Raji (cell line): Measurements from ENCODE around the gene NPW.

Experiments
- POLR2A ChIP-seq: IDR thresholded peaks from 2 replicates; pipeline ENCODE4 v1.6.1; 2011; ENCODE audit warnings: low read depth, low read length, control low read depth; ENCODE audit not compliant: insufficient read depth

The NPW gene

DNA sequence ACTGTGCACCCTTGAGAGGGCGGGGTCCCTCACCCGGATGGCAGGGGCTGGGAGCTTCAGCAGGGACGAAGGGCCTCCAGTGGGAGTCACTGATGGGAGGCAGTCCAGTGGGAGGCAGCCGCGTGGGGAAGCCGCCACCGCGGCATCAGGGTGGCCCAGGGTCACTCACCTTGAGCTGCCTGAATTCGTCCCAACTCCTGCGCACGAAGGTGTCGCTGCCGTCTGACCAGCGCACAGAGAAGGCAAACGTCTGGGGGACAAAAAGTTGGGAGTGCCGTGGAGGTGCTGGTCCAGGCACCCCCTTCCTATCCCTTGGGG is 38.9 kb upstream of the NPW start:
- no peak for TF ChIP-seq POLR2A

DNA sequence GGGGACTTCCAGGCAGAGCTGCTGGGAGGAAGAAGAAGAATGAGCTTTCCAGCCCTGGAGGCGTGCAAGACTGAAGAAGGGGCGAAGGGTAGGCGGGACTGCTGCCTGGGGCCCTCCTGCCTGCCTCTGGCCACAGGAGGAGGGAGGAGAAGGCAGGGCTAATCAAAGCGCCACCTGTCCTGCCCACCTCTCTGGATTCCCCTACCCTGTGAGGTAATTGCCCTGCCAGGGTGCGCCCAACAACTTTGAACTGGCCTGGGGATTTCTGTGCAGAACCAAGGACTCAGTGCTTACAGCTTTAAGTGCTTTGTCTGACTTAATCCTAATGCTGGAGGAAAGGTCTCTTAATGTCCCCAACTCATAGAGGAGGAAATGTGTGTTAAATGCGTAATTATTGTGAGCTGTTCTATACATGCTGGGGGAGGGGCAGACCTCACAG is 38.2 kb upstream of the NPW start, which contains the start of gene NOXO1:
TSS of gene NOXO1 (minus strand) at position 72 of the 439 bp plus-strand sequence. CDS start 290 bp downstream, outside the sequence.
- TF ChIP-seq POLR2A = no peak

DNA sequence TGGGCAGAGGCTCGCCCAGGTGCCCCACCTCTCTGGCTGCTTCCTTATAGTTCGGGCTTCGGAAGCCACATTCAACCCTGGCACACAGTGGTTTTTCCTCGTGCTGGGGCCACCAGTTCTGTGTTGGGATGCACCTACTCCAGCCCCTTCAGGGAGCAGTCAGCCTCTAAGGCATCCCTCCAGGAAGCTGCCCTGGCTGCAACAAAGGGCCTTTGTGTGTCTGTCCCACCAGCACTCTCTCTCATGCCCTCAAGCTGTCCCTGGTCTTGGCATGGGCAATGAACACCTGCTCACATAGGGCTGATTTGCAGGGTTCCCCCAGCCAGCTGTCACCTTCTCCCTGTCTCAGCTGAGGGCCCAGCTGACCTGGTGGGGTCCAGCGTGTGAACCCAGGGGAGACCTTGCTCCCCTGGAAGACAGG is 37.6 kb upstream of the NPW start:
- 0 out of 2 replicates have a peak, but pooled peaks have one; percentile 17 for TF ChIP-seq POLR2A

DNA sequence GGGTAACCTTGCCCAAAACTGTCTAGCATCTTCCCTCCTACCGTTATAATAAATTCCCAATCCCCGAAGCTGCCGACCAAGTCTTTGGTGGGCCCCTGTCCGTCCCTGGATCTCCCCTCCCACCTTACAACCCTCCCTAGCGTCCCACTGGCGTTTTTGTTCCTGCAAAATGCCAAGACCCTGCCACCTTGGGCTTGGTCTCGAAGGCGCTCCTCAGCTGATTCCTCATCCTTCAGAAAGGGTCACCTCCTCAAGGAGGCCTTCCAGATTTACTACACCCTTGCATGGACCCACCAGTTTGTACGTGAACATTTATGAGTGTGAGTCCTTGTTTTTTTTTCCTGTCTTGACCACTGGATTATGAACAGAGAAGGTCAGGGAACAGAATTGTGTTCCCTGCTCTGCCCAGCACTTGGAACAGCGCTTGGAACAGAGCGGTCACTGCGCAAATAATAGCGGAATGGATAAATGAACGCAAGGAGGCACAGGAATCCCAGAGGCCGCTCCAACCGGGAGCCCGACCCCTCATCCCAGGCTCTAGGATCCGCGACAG is 36.5 kb upstream of the NPW start:
- no peak for TF ChIP-seq POLR2A

DNA sequence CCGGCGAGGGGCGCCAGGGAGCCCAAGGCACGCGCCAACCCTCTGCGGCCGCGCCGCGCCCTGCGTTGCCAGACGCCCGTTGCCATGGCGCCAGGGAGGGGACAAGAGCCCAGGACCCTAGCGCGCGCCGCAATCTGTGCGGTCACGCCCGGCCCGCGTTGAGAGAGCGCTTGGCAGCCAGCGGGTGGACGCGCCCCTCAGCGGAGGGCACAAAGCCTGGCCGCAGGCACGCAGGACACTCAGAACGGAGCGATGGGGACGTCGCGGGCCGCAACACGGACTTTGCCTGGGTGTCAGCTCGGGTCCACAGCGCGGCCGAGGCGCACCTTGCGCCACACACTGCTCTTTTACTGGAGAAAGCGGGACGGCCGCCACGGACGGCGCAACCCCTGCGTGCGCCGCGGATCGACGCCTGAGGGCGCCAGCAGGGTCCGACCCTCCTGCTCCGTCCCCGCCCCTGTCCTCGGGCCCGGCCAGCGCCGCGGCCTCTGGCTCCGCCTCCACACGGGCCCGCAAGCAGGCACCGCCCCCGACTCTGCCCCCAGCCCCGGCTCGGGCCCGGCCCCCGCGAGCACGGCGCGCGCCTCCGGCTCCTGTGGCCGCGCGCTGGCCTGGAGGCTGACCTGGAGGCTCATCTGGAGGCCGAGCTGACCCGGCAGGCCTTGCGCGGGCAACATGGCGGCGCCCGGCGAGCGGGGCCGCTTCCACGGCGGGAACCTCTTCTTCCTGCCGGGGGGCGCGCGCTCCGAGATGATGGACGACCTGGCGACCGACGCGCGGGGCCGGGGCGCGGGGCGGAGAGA is 35.8 kb upstream of the NPW start, which contains the start of gene GFER:
TSS of gene GFER (plus strand) at position 650 of the 803 bp plus-strand sequence. CDS start at position 676, 26 bp downstream.
- TF ChIP-seq POLR2A = peak; percentile 75

DNA sequence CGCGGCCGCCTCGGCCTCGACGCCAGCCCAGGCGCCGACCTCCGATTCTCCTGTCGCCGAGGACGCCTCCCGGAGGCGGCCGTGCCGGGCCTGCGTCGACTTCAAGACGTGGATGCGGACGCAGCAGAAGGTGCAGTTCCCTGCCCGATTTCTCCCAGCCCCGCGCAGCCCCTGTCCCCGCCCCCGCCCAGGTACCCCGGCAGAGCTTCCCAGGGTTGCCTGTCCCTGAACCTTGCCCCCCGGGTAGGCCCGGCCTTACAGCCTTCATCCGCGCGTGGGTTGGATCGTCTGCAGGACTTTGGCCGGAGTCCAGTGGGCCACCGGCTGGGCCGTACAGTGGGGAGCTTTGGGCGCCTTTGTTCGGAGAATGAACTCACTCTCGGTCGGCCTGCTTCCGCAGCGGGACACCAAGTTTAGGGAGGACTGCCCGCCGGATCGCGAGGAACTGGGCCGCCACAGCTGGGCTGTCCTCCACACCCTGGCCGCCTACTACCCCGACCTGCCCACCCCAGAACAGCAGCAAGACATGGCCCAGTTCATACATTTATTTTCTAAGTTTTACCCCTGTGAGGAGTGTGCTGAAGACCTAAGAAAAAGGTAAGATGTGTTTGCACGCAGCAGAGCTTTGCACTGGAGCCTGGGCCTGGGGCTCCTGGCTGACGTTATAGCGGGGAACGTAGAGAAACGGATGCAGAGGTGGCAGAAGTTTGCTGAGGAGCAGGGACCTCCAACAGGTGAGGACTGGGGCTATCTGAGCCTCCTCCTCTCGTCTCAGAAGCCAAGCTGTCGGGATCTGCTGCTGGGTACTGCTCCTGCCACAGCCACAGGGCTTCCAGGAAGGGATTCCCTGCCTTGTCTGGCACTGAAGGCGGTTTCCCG is 35.0 kb upstream of the NPW start:
- no peak for TF ChIP-seq POLR2A

DNA sequence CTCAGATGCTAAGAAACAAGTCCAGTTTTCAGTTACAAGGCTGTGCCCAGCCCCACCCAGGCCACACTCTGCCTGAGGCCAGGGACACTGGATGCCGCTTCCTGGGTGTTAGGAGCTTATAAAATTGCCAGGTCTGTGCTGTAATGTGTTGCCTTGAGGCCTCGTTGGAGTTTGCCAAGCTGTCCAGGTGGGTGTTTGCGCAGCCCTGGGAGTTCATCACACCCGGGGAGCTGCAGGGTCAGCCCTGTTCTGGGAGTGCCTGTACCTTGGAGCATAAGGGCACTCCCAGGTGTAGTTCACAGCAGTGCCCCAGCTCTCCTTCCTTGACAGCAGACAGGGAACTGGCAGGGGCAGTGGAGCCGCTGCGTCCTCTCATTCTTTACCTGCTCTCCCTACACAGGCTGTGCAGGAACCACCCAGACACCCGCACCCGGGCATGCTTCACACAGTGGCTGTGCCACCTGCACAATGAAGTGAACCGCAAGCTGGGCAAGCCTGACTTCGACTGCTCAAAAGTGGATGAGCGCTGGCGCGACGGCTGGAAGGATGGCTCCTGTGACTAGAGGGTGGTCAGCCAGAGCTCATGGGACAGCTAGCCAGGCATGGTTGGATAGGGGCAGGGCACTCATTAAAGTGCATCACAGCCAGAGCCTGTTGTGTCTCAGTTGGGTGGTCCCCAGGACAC is 34.0 kb upstream of the NPW start:
- TF ChIP-seq POLR2A = no peak

DNA sequence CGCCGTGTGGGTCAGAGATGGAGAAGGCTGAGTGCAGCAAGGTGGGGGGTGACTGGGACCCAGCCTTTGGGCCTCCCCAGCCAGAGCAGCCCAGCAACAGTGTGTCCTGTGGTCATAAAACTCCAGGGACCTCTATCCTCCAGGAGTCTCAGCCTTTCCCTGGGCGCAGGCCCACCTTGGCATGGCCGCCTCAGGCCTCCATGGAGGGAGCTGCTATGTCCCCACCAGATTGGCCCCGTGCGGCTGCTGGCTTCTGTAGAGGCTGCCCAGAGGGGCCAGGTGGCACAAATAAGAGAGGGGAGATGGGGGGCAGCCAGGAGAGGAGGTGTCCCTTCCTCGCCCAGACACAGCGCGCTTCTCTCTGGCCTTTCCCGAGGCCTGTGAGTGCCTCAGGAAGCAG is 32.4 kb upstream of the NPW start:
- 0 out of 2 replicates have a peak, but pooled peaks have one; percentile 28 for TF ChIP-seq POLR2A

DNA sequence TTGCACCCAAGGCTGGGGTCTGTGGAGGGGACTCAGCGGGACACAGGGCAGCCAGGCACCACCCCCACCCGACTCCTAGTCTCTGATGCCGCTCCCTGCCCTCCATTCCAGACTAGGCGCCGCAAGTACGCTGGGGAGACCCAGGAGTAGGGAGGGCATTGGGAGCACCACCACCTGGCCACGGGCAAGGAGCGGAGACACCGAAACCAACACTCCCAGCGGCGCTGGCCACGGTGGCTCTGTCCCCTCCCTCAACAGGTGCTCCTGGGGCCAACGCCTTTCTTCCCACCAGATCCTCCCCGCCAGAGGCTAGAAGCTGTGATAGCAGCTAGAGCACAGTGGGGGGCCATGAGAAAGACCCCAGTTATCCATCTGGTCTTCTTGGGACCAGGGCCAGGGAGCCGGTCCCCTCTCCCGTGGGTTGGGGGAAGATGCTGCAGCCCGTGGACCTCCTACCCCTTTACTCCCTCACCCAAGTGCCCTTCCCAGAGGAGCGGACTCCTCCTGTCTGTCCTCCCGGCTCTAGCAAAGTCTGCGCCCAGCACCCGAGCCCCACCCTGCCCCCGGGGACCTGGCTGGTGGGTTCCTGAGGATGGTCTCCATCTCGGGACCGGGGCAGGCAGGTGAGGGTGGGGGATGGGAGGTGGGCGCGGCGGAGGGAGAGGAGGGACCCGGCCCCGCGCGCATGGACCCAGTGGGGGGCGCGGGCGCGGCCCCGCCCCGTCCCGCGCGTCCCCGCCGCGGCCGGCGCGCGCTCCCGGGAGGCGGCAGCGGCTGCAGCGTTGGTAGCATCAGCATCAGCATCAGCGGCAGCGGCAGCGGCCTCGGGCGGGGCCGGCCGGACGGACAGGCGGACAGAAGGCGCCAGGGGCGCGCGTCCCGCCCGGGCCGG is 30.1 kb upstream of the NPW start, which contains the start of gene SYNGR3:
TSS of gene SYNGR3 (plus strand) at position 762 of the 892 bp plus-strand sequence. CDS start 133 bp downstream, outside the sequence.
- TF ChIP-seq POLR2A = no peak

DNA sequence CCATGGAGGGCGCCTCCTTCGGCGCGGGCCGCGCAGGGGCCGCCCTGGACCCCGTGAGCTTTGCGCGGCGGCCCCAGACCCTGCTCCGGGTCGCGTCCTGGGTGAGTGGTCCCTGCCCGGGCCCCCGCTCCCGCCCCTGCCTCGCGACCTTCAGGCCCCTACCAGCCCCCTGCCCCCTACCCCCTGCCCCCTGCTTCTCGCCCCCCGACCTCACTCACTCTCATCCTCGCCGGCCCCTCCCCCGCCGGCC is 29.6 kb upstream of the NPW start:
- TF ChIP-seq POLR2A = no peak

DNA sequence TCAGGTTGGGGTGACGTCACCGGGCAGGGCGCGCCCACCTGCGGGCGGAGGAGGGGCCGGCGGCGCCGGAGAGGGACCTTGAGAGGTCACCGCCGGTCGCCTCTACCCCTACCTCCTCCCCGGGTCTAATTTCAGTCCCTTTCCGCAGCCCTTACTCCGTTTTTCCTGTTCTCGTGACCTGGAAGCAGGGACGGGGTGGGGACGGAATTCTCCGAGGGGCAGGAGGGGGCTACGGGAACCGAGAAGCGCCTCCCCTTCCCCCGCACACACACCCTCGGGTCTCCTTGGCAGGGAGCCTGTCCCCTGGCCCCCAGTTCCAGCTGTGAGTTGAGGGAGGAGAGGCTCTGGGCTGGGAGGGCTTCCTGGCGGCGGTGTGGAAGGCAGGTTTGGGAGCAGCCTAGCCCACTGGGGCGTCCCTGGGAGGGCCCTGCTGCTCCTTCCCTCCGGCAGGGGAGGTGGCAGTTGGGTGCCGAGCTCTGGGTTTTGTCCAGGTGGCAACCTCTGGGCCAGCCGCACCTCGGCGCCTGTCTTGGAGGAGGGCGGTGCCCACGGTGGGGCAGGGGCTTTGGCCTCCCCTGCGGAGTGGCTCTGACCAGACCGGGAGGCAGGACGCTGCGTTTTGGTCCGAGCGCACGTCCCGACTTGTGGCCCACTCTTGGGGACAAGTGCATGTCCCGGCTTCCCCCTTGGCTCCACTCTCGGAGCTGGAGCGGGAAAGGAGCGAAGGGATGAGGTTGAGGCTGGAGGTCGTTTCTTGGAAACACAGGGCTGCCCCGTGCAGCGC is 29.0 kb upstream of the NPW start:
- peak; percentile 59 for TF ChIP-seq POLR2A

DNA sequence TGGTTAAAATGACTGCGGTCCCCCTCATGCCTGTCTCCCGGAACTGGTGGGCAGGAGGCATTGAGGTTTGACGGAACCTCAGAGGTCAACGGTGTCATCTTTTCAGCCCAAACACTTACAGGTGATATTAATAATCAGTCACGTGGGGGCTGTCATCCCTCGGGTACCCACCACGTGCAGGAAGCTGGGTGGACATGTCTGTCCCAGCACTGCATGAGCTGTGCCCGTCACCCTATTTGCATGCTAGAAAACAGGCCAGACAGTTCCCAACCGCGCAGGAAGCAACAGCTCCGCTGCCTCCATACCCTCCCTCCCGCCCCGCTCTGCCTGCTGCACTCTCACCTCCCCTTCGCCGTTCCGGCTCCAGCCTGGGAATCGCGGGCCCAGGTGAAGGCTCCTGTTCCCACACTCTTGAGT is 28.4 kb upstream of the NPW start:
- peak; percentile 74 for TF ChIP-seq POLR2A

DNA sequence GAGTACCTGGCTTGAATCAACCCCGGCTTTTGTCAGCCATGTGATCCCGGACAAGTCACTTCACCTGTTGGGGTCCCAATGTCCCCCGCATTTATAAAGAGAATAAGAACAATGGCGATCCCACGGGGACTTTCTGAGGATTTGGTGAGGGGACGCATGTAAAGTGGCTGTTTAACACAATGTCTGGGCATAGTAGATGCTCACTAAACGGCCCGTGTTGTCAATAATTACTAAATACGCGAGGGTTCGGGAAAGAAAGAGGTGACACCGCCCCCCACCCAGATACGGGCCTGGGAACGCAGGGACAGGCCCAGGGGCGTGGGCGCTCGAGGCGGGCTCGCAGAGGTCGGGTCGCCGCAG is 28.0 kb upstream of the NPW start:
- no peak for TF ChIP-seq POLR2A

DNA sequence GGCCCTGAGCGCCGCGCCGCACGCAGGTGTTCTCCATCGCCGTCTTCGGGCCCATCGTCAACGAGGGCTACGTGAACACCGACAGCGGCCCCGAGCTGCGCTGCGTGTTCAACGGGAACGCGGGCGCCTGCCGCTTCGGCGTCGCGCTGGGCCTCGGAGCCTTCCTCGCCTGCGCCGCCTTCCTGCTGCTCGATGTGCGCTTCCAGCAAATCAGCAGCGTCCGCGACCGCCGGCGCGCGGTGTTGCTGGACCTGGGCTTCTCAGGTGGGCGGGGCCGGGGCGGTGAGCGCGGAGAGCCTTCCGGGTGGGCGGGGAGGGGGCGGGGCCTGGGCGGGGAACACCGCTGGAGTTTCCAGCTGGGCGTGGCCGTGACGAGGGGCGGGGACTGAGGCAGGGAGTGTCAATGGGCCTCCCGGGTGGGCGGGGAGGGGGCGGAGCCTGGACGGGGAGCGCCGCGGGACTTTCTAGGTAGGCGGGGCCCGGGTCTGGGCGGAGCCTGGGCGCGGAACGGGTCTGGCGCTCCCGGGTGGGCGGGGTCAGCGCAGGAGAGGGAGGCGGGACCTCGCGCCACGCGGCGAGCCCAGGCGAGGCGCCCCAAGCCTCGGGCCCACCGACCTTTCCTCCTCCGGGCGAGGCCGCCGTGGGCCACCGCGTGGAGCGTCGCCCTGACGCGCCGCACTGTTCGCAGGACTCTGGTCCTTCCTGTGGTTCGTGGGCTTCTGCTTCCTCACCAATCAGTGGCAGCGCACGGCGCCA is 27.5 kb upstream of the NPW start:
- peak; percentile 63 for TF ChIP-seq POLR2A
